Sciatic nerve (tissue), 2 donors: Measurements from ENCODE around the gene GRIK4. TPM values are rescaled to one million over a fixed set of nuclear protein-coding genes. Genes with fewer than 3 reads are reported as not detected.

Source experiments
- ATAC-seq: fragments of 200-7000 bp; cut with Tn5 transposase; one replicate; pipeline ENCODE4 v1.9.1; 2020; ENCODE audit warnings: mild to moderate bottlenecking, moderate library complexity
- DNase-seq: peaks from one replicate; pipeline ENCODE4 v3.0.0-alpha.2; 2020; ENCODE audit warnings: low spot score
- intact Hi-C: fragments of 100-400 bp; cut with DNase I; formaldehyde crosslinking; loops from one replicate; pipeline ENCODE4 v1.14.2; 2022
- total RNA-seq: library from RNA; stranded (reverse); fragmentation: NEBNext Ultra II Directional; extraction: Animal tissue kit (Norgen Biotek cat#: 25700); gene quantifications from one replicate; pipeline ENCODE4 v1.2.1, GENCODE V29; 2021
- donor health status: DM: no; HTN: no; CAD: no.
- donor health status: DM: no; HTN: no; CAD: no.

Gene GRIK4
- total RNA-seq, 1 donor from 2014 or later: 0.27 TPM

DNA sequence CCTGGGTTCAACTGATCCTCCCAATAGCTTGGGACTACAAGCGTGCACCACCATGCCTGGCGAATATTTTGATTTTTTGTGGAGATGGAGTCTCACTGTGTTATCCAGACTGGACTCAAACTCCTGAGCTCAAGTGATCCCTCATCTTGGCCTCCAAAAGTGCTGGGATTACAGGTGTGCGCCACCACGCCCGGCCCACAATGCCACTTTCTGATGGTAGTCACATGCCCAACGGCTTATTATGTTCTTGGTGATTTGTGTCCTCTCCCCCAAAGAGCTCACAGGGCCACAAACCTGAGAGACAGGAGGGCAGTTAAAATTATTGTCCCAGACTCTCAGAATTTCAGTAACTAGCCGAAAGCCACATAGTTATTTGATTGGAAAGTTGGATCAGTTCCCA is 9.6 kb downstream of the GRIK4 start:
- intact Hi-C loops: no loop called here
- ATAC-seq: no peak
- peak; percentile 43 for DNase-seq

DNA sequence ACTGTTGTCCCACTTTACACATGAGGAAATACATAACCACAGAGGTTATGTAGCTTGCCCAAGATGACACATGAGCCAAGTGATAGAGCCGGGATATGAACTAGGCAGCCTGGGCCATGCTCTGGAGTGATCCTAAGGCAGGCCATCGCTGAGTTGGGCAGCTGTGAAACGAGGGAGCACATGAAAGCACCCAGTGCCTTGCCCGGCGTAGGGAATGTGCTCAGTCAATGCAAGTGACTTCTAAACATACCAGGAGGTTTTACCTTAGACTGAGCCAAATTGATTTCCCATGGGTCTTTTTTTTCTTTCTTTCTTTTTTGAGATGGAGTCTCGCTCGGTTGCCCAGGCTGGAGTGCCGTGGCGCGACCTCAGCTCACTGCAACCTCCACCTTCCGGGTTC is 10.5 kb downstream of the GRIK4 start:
- ATAC-seq (no peak), DNase-seq (peak; percentile 25)
- intact Hi-C loops: no loop called here

DNA sequence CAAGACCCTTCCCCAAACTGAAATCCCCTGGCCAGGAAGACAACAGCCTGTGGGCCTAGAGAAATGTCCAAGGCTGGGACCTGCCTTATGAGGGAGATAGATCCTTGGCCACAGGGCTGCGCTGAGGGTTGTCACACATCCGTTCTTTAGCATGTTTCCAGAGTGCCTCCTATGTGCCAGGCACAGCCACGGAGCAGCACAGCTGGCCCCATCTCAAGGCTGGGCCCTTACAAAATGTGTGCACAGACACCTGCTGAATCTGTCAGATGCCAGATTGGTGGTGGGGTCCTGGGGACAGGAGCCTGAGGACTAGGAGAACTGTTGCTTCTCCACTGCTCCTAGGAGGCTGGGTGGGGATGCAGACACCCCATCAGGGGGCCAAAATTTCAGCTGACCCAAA is 11.2 kb downstream of the GRIK4 start:
- DNase-seq (peak; percentile 38), ATAC-seq (no peak)
- intact Hi-C loops: no loop called here

DNA sequence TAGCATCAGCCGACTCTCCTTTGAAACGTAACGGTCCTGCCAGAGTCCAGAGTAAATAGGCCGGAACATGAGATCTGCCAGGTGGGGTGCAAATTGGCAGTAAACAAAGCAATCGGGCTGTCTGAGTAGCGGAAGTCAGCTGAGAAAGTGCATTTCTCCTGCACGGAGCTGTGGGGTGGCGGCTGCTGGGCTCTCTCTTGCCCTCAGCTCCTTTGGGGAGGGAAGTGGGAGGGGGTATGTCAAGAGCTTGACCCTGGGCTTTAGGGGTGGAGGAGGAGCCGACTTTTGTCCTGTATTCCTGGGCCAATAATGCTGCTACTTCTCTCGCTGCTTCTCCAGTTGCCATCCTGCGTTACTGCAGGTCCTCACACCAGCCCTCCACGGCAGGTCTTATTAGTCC is 11.6 kb downstream of the GRIK4 start:
- DNase-seq: peak; percentile 22
- ATAC-seq: peak; percentile 67

DNA sequence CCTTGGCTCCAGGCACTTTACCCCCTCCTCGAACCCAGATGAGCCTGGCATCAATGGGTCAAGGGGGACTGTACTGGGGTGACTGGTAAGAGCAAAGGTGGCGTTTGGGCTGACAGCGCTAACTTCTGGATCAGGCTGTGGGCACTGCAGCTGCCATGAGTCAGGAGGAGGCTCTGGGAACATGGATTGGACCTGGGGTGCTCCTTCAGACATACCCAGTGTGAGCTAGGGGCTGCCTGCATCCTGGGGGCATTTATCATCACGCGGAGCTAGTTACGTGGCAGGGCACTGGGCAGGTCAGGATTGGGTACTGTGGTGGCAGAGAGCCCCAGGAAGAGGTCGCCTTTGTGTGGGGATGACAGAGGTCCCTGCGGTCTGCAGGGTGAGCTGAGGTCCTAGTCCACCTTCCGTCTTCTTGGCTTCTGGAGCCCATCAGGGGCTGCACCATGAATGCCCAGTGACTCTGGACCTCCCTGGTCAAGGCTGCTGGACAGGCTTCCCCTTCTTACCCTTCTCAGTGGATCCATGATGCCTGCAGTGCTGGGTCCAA is 13.1 kb downstream of the GRIK4 start:
- intact Hi-C loops: no loop called here

More for the DNA sequence above, 11.6 kb downstream of the GRIK4 start:
- intact Hi-C loops: no loop called here

DNA sequence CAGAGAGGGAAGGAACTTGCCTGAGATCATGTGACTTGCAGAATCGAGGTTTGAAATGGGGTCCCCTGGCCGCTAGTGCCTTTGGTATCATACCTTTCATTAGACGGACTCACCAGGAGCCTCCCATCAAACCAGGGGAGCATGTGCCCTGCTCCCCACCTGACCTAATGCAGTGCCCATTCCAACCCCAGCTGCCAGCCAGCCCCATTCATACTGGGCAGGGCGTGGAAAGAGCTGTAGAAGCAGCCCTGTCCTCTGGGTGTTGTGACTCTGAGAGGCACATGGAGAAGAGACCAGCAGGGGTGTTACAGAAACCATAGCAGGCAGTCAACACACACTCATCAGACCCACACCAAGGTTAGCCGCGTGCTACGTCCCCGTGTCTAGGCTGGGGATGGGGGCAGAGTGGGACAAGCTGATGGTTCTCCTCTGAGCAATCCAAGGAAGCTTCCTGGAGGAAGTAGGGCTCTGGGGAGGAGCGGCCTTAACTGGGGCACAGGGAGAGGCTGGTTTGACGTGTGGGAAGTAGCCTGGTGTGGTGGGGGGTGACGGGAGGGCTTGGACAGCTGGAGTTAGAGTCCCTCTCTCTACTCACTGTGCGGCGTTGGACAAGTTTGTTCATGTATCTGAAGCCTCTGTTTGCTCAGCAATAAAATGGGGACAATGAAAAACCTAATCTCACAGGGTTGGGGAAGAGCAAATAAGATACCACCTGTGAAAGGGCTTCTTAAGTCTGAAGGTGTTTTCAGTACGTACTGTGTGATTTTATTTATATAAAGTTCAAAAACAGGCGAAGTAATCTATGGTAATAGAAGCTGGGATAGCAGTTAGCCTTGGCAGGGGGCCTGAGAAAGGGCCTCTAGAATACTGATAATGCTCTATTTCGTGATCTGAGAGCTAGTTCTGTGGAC is 14.0 kb downstream of the GRIK4 start:
- no peak for DNase-seq
- intact Hi-C loops: no loop called here
- no peak for ATAC-seq

More for the DNA sequence above, 13.1 kb downstream of the GRIK4 start:
- DNase-seq (no peak), ATAC-seq (no peak)

DNA sequence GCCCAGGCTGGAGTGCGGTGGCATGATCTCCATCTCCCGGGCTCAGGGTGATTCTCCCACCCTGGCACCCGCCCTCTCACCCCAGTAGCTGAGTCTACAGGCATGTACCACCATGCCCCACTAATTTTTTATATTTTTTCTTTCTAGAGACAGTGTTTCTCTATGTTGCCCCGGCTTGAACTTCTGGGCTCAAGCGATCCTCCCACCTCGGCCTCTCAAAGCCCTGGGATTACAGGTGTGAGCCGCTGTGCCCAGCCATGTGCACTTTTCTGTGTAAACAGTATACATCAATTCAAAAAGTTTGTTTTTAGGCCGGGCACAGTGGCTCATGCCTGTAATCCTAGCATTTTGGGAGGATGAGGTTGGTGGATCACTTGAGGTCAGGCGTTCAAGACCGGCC is 14.7 kb downstream of the GRIK4 start:
- ATAC-seq: no peak
- no peak for DNase-seq
- intact Hi-C loops: no loop called here

DNA sequence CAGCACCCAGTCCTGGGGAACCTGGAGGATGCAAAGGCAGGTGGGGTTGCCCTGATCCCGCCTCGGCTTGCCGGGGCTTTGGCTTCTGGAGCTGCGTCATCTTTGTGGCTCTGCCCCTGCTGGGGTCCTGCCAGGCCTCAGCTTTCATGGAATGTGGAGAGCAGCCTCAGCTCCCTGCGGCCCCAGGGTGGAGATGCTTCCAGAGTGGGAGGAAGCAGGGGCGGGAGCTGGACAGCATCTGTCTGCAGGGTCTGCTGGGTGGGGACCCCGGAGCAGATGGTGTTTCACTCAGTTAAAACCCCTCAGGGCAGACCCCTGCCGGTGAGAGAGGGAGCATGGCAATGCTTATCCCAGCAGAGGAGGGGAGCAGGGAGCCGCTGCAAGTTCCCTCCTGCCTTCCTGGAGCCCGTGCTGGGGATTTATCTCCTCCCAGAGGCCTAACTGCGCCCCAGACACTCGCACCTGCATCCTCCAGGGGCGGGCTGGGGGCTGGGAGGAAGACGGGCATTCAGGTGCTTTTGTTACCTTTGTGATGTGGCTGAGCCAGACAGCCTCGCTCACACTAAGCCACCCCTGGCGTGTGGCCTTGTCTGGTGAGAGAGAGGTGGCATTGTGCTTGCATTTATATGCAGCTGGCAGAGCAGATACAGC is 15.7 kb downstream of the GRIK4 start:
- ATAC-seq (peak; percentile 78), DNase-seq (peak; percentile 68)
- intact Hi-C loops: no loop called here

DNA sequence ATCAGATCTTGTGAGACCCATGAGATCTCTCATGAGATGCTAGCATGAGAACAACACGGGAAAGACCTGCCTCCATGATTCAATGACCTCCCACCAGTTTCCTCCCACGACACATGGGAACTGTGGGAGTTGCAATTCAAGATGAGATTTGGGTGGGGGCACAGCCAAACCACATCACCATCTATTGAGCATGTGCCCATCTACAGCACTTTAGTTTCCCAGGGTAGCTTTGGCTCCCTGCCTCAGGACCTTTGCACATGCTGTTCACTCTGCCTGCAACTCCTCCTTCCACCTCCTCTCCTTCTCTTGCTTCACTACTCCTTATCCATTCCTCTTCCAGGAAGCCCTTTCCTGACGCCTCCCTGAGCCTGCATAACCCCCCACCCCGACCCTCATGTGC is 17.2 kb downstream of the GRIK4 start:
- ATAC-seq (no peak), DNase-seq (no peak)
- intact Hi-C loops: no loop called here

DNA sequence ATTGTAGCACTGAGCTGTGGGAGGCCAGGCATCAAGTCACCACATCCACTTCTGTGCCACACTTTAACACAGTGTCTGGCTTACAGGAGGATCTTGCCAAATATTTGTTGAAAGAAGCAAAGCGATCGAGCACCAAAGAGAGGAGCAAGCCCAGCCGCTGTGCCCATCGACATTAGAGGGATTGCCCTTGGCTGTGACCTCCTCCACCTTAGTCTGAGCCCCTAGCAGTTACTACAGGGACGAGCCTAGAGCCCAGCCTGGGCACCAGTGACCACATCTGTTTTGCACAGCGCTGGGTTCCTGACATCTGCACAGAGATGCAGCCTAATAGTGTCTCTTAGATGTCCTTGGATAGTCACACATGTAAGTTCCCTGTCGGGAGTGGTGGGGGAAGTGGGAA is 17.7 kb downstream of the GRIK4 start:
- intact Hi-C loops: no loop called here
- DNase-seq: no peak
- ATAC-seq: no peak

DNA sequence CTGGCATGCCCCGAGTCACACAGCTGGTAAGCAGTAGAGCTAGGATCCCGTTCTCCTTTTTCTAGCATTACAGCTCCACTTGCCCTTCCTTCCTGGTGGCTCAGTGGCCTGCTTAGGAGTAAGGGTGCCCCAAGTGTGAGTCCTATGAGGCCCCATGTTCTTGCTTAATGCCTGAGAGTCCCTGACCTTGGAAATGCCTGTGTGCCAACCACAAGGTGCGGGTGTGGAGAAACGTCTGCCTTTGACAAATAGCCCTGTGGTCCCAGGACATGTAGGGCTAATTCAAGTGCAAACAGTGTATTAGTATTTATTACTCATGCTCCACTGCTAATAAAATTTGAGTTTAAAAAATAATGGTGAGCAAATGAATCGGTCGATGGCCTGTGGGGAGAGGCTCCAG is 18.4 kb downstream of the GRIK4 start:
- ATAC-seq (no peak), DNase-seq (no peak)
- intact Hi-C loops: no loop called here

DNA sequence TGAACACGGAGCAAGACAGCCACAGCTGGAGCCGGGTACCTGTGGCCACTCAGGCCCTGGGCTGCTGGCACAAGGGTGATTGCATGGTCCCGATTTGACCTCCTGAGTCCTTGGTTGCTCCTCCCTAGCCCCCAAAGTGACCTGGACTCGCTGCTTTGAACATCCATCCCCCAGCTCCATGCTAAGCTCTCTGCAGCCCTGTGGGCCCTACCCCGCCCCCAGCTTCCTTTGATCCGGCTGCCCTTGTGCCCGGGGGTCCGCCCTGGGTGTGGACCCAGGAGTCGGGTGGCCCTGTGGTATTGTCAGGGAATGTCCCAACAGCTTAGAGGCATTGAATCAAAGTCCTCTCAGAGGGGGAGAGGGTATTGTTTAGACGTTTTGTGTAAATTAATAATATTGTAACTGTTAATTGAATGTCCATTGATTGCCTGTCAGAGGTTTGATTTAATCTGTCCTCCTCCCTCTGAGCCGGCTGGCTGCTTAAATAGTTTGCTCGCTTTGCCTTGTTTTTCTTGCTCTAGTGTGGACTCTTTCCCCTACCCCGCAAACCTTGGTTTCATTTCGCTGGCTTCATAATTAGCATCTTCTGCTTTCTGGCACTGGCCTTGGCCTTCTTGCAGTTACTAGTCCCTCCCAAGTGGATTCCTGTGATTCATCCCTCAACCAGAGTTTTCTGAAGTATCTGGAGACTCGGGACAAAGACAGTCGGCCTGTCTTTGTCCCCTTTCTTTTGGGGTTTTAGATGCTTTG is 20.7 kb downstream of the GRIK4 start:
- no peak for DNase-seq
- intact Hi-C loops: no loop called here
- peak; percentile 21 for ATAC-seq

DNA sequence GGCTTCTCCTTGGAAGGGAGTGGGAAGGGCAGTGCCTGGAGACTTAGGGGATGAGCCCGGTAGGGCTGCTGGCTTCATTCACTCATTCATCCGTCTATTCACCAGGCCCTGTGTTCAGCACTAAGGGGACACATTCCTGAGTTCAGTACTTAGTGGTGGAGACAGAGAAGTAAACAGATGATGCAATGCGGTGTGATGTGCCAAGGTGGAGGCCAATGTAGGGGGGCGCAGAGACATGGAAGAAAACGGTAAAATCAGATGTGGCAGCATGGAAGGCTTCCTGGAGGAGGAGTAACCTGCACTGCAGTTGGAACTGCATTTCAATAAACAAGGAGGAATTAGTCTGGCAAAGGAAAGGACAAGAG is 21.3 kb downstream of the GRIK4 start:
- intact Hi-C loops: no loop called here
- ATAC-seq (peak; percentile 35), DNase-seq (no peak)

DNA sequence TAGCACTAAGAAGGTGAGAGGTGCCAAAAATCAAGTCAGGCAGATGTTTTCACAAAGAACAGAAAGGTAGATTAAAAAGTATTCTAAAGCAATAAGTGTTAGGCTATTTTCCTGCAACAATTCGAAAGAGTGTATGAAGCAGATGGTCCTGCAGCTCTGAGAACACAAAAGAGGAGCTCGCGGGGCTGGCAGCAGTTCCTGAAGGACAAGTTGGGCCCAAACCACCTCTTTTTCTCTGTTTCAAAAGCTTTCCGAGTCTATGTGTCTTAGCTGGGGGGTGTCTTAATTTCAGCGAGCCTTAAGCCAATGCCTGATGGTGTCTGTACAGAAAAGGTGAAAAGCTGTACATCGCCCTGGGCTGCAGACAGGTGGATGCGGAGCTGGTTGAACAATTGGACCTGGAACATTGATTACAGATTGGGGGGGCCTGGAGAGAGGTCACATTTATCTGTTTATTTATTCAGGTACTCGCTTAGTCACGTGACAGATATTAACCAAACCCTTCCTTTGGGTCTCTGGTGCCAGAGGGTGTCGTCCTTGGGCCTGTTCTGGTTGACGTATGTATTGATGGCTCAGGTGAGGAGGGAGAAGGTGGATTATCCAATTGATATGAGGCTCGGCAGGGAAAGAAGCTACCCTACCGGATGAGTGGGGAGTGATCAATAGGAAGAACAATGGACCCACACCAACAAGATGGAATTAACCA is 24.7 kb downstream of the GRIK4 start:
- intact Hi-C loops: no loop called here
- ATAC-seq (no peak), DNase-seq (no peak)

DNA sequence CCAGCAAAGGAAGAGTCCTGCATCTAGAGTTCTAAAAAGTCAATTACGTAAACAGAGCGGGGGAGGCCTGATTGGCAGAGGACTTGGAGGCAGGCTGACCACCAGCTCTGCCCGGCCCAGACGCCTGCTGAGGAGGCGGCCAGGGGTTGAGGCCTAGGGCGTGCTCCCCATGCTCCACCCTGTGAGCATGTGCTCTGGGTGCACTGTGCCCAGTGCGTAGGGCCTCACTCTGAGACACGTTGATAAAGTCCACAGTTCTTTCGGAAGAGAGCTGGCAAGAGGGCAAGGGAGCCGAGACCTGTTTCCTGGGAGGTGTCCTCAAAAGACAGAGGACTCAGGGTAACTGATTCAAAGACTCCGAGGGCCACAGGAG is 25.2 kb downstream of the GRIK4 start:
- no peak for DNase-seq
- ATAC-seq: no peak
- intact Hi-C loops: no loop called here

DNA sequence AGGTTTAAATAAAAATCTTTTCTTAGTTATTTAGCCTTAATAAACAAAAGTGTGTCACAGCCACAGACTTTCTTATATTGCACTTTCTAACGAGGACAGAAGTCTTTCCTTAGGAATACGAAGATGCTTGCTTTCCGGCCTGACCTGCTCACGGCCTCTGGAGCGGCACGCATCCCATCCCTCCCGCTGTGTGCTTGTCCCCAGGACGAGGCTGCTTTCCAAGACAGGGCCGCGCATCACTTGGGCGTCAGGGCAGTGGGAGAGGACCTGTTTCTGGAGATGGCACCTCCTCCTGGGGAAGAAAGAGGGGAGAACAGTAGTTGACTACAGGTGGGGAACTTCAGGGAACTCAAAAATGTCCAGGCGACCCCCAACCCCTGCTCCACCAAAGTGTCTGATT is 26.4 kb downstream of the GRIK4 start:
- intact Hi-C loops: no loop called here
- DNase-seq: no peak
- ATAC-seq: no peak

DNA sequence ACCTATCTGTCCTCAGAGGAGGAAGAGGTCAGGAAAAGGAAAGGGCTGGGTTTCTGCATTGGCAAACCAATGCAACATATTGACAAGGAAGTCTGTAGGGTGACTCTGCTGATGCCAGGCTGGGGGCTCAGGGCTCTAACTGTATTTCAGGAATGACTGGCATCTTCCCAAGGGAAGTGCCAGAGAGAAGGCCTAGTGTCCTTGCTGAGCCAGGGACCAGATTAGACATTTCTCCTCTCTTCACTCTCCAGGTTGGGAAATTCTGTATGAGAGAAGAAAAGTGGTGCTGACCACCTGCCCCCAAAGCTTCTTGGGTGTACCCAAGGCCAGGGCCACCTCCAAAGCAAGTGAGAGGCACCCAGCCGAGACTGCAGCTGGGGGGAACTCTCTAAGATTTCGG is 27.2 kb downstream of the GRIK4 start:
- DNase-seq (no peak), ATAC-seq (no peak)
- intact Hi-C loops: no loop called here

DNA sequence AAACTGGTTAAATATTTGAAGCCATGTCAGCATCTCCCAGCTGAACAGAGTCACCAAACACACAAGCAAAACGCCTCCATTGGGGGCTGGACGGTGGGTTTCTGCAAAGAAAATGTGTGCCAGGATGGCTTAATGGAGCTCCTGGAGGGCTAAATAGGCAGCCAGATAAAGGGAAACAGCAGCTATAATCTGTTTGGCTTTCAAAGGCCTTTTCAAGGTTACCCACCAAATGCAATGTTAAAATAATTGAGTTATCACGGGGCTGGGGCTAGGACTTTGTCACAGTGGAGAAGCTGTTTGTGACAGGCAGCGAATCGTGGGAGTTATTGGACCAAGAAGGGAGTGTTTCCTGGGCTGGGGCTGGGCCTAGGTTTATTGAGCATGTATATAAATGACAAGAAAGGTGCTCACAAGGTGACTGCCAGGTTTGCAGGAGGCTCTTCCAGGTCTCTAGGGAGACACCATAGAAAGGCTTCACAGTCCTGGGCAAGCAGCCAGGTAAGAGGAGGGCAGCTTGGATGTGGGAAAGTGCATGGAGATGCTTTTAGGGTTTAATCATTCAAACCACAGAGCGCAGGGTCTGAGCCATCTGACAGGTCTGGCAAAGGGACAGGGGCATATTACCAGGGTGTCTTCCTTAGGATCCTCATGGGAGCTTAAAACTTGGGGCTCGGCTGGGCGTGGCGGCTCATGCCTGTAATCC is 28.3 kb downstream of the GRIK4 start:
- no peak for ATAC-seq
- intact Hi-C loops: no loop called here
- no peak for DNase-seq
